WTC11 (cell line): ENCODE results near the gene PRKAR1B. TPM values are rescaled to one million over a fixed set of nuclear protein-coding genes. Genes with fewer than 3 reads are reported as not detected.
A peak's percentile ranks its signal among the peaks of the same experiment; 100 is the strongest.

ENCODE experiments used
- ATAC-seq: fragments of 200-7000 bp; cut with Tn5 transposase; 2 replicates; pipeline ENCODE4 v1.10.0; 2021; ENCODE audit warnings: mild to moderate bottlenecking, moderate library complexity
- CTCF ChIA-PET: fragments of 300-600 bp; sonication (Branson Sonifier 250); formaldehyde crosslinking; loops from one replicate; lab custom pipeline; 2021; ENCODE audit warnings: antibody characterized with exemption; lab: Charles Lee
- POLR2A ChIA-PET: fragments of 350-600 bp; sonication (Branson Sonifier 250); formaldehyde crosslinking; loops from one replicate; lab custom pipeline; 2021; ENCODE audit warnings: antibody characterized with exemption; lab: Charles Lee
- DNase-seq: peaks from one replicate; pipeline ENCODE4 v3.0.0; 2021; ENCODE audit warnings: low spot score
- H3K27ac Mint-ChIP-seq: 2 replicates; pipeline ENCODE4 v1.8.0; 2021; ENCODE audit warnings: mixed read lengths
- H3K27me3 Mint-ChIP-seq: 2 replicates; pipeline ENCODE4 v1.8.0; 2021; ENCODE audit warnings: low read depth, mild to moderate bottlenecking, moderate library complexity, mixed read lengths
- H3K36me3 Mint-ChIP-seq: 2 replicates; pipeline ENCODE4 v1.8.0; 2021; ENCODE audit warnings: mixed read lengths
- H3K4me1 Mint-ChIP-seq: 2 replicates; pipeline ENCODE4 v1.8.0; 2022; ENCODE audit warnings: mixed read lengths
- H3K4me3 Mint-ChIP-seq: 2 replicates; pipeline ENCODE4 v1.8.0; 2021; ENCODE audit warnings: mild to moderate bottlenecking, moderate library complexity, mixed read lengths
- H3K9me3 Mint-ChIP-seq: 2 replicates; pipeline ENCODE4 v1.8.0; 2021; ENCODE audit warnings: mixed read lengths
- CBFB ChIP-seq: sonication (generic); formaldehyde crosslinking; IDR thresholded peaks from 2 replicates; pipeline ENCODE4 v1.8.1; 2022; ENCODE audit warnings: mild to moderate bottlenecking, low read depth, missing genetic modification reagents
- ESRRA ChIP-seq: sonication (generic); formaldehyde crosslinking; IDR thresholded peaks from 2 replicates; pipeline ENCODE4 v1.8.1; 2022; ENCODE audit warnings: mild to moderate bottlenecking, missing genetic modification reagents, borderline replicate concordance
- HMGA2 ChIP-seq: fragments of 250-450 bp; sonication (Bioruptor Pico); IDR thresholded peaks from 2 replicates; pipeline ENCODE4 v1.4.0; 2021; ENCODE audit warnings: mild to moderate bottlenecking, moderate library complexity
- MYBL2 ChIP-seq: sonication (generic); formaldehyde crosslinking; IDR thresholded peaks from 2 replicates; pipeline ENCODE4 v1.8.1; 2023; ENCODE audit warnings: mild to moderate bottlenecking, moderate library complexity, missing genetic modification reagents
- NFYB ChIP-seq: sonication (generic); formaldehyde crosslinking; conservative IDR thresholded peaks from 2 replicates; pipeline ENCODE4 v1.8.0; 2022; ENCODE audit warnings: low read depth, missing genetic modification reagents
- OVOL2 ChIP-seq: fragments of 250-450 bp; sonication (Bioruptor Pico); IDR thresholded peaks from 2 replicates; pipeline ENCODE4 v1.9.0; 2021; ENCODE audit warnings: mild to moderate bottlenecking, borderline replicate concordance
- TCF7 ChIP-seq: sonication (generic); formaldehyde crosslinking; IDR thresholded peaks from 2 replicates; pipeline ENCODE4 v1.8.0; 2022; ENCODE audit warnings: mild to moderate bottlenecking, low read depth, missing genetic modification reagents, moderate library complexity
- ZNF121 ChIP-seq: sonication (generic); formaldehyde crosslinking; IDR thresholded peaks from 2 replicates; pipeline ENCODE4 v1.8.0; 2023; ENCODE audit warnings: missing genetic modification reagents
- ZNF423 ChIP-seq: fragments of 250-450 bp; sonication (Bioruptor Pico); IDR thresholded peaks from 2 replicates; pipeline ENCODE4 v2.1.2; 2022; ENCODE audit warnings: mild to moderate bottlenecking, moderate library complexity
- total RNA-seq: library from RNA; stranded (reverse); gene quantifications from 3 replicates; pipeline ENCODE4 v1.2.3, GENCODE V29; 2021
- TF ChIP-seq, protein P1 (sequence below): sonication (generic); formaldehyde crosslinking; conservative IDR thresholded peaks from 2 replicates; pipeline ENCODE4 v1.8.1; 2023; ENCODE audit warnings: mild to moderate bottlenecking, low read depth, missing genetic modification reagents, moderate library complexity
- TF ChIP-seq, protein P2 (sequence below): sonication (generic); formaldehyde crosslinking; IDR thresholded peaks from 2 replicates; pipeline ENCODE4 v1.8.1; 2023; ENCODE audit warnings: mild to moderate bottlenecking, missing genetic modification reagents, moderate library complexity
- TF ChIP-seq, protein P3 (sequence below): sonication (generic); formaldehyde crosslinking; IDR thresholded peaks from 2 replicates; pipeline ENCODE4 v1.8.1; 2023; ENCODE audit warnings: mild to moderate bottlenecking, missing genetic modification reagents
- TF ChIP-seq, protein P4 (sequence below): sonication (generic); formaldehyde crosslinking; IDR thresholded peaks from 2 replicates; pipeline ENCODE4 v1.8.1; 2022; ENCODE audit warnings: mild to moderate bottlenecking, missing genetic modification reagents, moderate library complexity, borderline replicate concordance
- TF ChIP-seq, protein P5 (sequence below): fragments of 250-450 bp; sonication (Bioruptor Pico); IDR thresholded peaks from 2 replicates; pipeline ENCODE4 v1.9.0; 2021; ENCODE audit warnings: mild to moderate bottlenecking
- TF ChIP-seq, protein P6 (sequence below): sonication (generic); formaldehyde crosslinking; IDR thresholded peaks from 2 replicates; pipeline ENCODE4 v1.8.0; 2023; ENCODE audit warnings: missing genetic modification reagents, mild to moderate bottlenecking, borderline replicate concordance
- TF ChIP-seq, protein P7 (sequence below): sonication (generic); formaldehyde crosslinking; IDR thresholded peaks from 2 replicates; pipeline ENCODE4 v1.8.1; 2022; ENCODE audit warnings: low read depth, missing genetic modification reagents, borderline replicate concordance

PRKAR1B gene
- total RNA-seq, 1 experiment from 2014 or later, result 43.6 TPM

DNA sequence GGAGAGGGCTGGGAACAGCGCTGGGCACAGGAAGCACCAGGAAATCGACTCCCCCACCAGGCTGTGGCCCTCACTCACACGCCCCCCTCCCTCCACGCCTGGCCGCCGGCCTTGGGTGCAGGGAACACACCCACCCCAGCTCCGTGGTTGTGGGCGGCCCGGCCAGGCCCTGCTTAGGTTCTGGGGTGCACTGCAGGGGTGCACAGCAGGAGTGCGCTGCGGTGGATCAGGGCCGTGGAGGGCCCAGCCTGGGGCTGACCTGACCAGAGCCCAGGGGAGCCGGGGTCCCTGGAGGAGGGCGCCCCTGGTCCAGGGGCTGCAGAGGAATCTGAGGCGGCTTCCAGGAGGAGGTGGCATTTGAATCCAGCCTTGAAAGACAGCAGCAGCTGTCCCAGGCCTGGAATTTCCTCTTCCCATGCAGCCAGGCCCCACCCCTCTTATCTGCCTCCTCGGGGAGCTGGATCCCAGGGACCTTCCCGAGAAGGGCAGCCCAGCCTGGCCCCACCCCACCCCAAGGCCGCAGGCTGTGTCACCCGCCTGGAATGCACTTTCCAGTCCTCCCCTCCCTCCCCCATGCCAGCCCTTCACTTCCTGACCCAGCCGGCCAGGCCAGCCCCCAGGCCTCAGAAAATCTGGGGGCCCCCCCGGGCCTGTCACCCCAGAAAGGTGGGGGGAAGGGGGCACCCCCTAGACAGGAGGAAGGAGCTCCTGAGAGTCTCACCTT, 189.0 kb downstream of the PRKAR1B start:
- TF ChIP-seq, protein P1, sequence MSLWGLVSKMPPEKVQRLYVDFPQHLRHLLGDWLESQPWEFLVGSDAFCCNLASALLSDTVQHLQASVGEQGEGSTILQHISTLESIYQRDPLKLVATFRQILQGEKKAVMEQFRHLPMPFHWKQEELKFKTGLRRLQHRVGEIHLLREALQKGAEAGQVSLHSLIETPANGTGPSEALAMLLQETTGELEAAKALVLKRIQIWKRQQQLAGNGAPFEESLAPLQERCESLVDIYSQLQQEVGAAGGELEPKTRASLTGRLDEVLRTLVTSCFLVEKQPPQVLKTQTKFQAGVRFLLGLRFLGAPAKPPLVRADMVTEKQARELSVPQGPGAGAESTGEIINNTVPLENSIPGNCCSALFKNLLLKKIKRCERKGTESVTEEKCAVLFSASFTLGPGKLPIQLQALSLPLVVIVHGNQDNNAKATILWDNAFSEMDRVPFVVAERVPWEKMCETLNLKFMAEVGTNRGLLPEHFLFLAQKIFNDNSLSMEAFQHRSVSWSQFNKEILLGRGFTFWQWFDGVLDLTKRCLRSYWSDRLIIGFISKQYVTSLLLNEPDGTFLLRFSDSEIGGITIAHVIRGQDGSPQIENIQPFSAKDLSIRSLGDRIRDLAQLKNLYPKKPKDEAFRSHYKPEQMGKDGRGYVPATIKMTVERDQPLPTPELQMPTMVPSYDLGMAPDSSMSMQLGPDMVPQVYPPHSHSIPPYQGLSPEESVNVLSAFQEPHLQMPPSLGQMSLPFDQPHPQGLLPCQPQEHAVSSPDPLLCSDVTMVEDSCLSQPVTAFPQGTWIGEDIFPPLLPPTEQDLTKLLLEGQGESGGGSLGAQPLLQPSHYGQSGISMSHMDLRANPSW (CRISPR knock-in tag), result no peak
- peak; percentile 57 for TF ChIP-seq ZNF423
- Mint-ChIP-seq H3K27ac (no peak overlapping the region), H3K36me3 (no peaks in the 10 kb centered on the region), H3K4me1 (peaks cover 7% of the 10 kb centered on the region), H3K4me3 (no peak overlapping the region), H3K9me3 (no peaks in the 10 kb centered on the region), H3K27me3 (no peaks in the 10 kb centered on the region; the same call in 1 of the 2 replicates)
- ATAC-seq (peak; percentile 53), DNase-seq (no peak)
- ChIA-PET CTCF (no interaction called here), POLR2A (interaction anchor here (0.6 kb wide), 1 partner anchor 231 kb away, joined by 3 read pairs; no protein-coding TSS in a partner anchor)

DNA sequence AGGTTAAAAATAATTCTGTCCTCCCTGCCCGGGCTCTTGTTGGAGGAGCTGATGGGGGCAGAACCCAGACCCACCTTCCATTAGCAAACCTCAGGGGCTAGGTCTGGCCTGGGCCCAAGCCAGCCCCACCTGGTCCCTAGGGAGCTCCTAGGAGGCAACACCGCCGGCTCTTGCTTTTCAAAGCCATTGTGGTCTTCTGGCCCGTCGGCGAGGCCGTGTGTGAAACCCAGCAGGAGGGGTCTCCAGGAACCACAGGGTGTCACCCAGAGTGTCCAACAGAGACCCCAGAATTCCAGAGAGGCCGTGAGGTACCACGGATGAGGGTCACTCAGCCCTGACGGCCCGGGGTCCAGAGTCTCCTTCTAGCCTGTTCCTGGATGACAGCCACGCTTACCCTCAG, 190.8 kb downstream of the PRKAR1B start:
- H3K36me3 Mint-ChIP-seq, result no peaks in the 10 kb centered on the region
- ChIA-PET CTCF (interaction anchor here (0.7 to 1.0 kb wide), 2 partner anchors 214 to 229 kb away, joined by 3 read pairs; no protein-coding TSS in a partner anchor), POLR2A (no interaction called here)
- no peaks in the 10 kb centered on the region for H3K27me3 Mint-ChIP-seq
- no peaks in the 10 kb centered on the region for H3K9me3 Mint-ChIP-seq
- H3K4me1 Mint-ChIP-seq, result peaks cover 4% of the 10 kb centered on the region; the same call in 1 of the 2 replicates
- DNase-seq (no peak), ATAC-seq (no peak)
- TF ChIP-seq, protein P2, sequence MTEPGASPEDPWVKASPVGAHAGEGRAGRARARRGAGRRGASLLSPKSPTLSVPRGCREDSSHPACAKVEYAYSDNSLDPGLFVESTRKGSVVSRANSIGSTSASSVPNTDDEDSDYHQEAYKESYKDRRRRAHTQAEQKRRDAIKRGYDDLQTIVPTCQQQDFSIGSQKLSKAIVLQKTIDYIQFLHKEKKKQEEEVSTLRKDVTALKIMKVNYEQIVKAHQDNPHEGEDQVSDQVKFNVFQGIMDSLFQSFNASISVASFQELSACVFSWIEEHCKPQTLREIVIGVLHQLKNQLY (CRISPR knock-in tag), result no peak
- H3K27ac Mint-ChIP-seq, result no peak overlapping the region
- H3K4me3 Mint-ChIP-seq, result no peak overlapping the region

DNA sequence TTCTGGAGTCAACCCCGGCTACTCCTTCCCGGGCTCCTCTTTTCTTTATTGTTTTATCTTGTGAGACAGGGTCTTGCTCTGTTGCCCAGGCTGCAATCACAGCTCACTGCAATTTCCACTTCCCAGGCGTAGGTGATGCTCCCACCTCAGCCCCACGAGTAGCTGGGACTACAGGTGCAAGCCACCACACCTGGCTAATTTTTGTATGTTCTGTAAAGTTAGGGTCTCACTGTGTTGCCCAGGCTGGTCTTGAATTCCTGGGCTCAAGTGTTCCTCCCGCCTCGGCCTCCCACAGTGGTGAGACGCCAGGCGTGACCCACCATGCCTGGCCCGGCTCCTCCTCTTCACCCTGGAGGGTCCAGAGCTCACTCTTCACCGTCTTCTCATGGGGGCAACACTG, 192.1 kb downstream of the PRKAR1B start:
- Mint-ChIP-seq H3K9me3 (no peaks in the 10 kb centered on the region), H3K27ac (no peak overlapping the region), H3K27me3 (no peaks in the 10 kb centered on the region), H3K4me3 (no peak overlapping the region), H3K36me3 (no peaks in the 10 kb centered on the region), H3K4me1 (peaks cover 2% of the 10 kb centered on the region; the same call in 1 of the 2 replicates)
- POLR2A ChIA-PET, result no interaction called here
- CTCF ChIA-PET, result no interaction called here
- ATAC-seq (no peak), DNase-seq (no peak)
- TF ChIP-seq CBFB (CRISPR knock-in tag), result no peak
- TF ChIP-seq TCF7, result no peak
- TF ChIP-seq, protein P3, sequence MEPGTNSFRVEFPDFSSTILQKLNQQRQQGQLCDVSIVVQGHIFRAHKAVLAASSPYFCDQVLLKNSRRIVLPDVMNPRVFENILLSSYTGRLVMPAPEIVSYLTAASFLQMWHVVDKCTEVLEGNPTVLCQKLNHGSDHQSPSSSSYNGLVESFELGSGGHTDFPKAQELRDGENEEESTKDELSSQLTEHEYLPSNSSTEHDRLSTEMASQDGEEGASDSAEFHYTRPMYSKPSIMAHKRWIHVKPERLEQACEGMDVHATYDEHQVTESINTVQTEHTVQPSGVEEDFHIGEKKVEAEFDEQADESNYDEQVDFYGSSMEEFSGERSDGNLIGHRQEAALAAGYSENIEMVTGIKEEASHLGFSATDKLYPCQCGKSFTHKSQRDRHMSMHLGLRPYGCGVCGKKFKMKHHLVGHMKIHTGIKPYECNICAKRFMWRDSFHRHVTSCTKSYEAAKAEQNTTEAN (CRISPR knock-in tag), result no peak
- TF ChIP-seq, protein P4, sequence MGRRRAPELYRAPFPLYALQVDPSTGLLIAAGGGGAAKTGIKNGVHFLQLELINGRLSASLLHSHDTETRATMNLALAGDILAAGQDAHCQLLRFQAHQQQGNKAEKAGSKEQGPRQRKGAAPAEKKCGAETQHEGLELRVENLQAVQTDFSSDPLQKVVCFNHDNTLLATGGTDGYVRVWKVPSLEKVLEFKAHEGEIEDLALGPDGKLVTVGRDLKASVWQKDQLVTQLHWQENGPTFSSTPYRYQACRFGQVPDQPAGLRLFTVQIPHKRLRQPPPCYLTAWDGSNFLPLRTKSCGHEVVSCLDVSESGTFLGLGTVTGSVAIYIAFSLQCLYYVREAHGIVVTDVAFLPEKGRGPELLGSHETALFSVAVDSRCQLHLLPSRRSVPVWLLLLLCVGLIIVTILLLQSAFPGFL (CRISPR knock-in tag), result no peak
- TF ChIP-seq NFYB, result no peak
- TF ChIP-seq ESRRA (CRISPR knock-in tag), result no peak
- TF ChIP-seq ZNF121, result peak; percentile 60; the same call in 1 of the 2 replicates
- TF ChIP-seq, protein P5, sequence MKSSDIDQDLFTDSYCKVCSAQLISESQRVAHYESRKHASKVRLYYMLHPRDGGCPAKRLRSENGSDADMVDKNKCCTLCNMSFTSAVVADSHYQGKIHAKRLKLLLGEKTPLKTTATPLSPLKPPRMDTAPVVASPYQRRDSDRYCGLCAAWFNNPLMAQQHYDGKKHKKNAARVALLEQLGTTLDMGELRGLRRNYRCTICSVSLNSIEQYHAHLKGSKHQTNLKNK, result no peak

DNA sequence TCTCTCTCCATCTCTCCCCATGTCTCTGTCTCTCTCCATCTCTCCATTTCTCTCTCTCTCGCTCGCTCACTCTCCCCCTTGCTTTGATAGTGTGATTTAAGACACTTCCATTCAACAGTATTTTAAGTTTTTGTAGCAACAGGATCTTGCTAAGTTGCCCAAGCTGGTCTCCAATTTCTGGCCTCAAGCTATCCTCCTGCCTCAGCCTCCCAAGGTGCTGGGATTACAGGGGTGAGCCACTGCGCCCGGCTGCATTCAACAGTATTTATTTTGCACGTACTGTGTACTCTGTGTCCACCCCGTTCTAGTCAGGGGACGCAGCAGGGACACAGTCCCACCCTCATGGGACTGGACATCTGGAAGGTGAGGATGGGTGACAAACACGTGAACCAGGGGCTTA, 193.0 kb downstream of the PRKAR1B start:
- no peaks in the 10 kb centered on the region for H3K9me3 Mint-ChIP-seq
- DNase-seq (no peak), ATAC-seq (no peak)
- H3K27me3 Mint-ChIP-seq, result no peaks in the 10 kb centered on the region
- no peak overlapping the region for H3K27ac Mint-ChIP-seq
- no peaks in the 10 kb centered on the region for H3K36me3 Mint-ChIP-seq
- ChIA-PET CTCF (no interaction called here), POLR2A (no interaction called here)
- peaks cover 2% of the 10 kb centered on the region; the same call in 1 of the 2 replicates for H3K4me1 Mint-ChIP-seq
- no peak overlapping the region for H3K4me3 Mint-ChIP-seq
- no peak for TF ChIP-seq HMGA2
- TF ChIP-seq, protein P6, sequence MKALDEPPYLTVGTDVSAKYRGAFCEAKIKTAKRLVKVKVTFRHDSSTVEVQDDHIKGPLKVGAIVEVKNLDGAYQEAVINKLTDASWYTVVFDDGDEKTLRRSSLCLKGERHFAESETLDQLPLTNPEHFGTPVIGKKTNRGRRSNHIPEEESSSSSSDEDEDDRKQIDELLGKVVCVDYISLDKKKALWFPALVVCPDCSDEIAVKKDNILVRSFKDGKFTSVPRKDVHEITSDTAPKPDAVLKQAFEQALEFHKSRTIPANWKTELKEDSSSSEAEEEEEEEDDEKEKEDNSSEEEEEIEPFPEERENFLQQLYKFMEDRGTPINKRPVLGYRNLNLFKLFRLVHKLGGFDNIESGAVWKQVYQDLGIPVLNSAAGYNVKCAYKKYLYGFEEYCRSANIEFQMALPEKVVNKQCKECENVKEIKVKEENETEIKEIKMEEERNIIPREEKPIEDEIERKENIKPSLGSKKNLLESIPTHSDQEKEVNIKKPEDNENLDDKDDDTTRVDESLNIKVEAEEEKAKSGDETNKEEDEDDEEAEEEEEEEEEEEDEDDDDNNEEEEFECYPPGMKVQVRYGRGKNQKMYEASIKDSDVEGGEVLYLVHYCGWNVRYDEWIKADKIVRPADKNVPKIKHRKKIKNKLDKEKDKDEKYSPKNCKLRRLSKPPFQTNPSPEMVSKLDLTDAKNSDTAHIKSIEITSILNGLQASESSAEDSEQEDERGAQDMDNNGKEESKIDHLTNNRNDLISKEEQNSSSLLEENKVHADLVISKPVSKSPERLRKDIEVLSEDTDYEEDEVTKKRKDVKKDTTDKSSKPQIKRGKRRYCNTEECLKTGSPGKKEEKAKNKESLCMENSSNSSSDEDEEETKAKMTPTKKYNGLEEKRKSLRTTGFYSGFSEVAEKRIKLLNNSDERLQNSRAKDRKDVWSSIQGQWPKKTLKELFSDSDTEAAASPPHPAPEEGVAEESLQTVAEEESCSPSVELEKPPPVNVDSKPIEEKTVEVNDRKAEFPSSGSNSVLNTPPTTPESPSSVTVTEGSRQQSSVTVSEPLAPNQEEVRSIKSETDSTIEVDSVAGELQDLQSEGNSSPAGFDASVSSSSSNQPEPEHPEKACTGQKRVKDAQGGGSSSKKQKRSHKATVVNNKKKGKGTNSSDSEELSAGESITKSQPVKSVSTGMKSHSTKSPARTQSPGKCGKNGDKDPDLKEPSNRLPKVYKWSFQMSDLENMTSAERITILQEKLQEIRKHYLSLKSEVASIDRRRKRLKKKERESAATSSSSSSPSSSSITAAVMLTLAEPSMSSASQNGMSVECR (CRISPR knock-in tag), result no peak
- no peak for TF ChIP-seq OVOL2 (CRISPR knock-in tag)
- TF ChIP-seq, protein P7, sequence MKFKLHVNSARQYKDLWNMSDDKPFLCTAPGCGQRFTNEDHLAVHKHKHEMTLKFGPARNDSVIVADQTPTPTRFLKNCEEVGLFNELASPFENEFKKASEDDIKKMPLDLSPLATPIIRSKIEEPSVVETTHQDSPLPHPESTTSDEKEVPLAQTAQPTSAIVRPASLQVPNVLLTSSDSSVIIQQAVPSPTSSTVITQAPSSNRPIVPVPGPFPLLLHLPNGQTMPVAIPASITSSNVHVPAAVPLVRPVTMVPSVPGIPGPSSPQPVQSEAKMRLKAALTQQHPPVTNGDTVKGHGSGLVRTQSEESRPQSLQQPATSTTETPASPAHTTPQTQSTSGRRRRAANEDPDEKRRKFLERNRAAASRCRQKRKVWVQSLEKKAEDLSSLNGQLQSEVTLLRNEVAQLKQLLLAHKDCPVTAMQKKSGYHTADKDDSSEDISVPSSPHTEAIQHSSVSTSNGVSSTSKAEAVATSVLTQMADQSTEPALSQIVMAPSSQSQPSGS, result no peak
- no peak for TF ChIP-seq MYBL2 (CRISPR knock-in tag)
